ENCODE results near the gene EIF2B2. TPM values are rescaled to one million over a fixed set of nuclear protein-coding genes. Genes with fewer than 3 reads are reported as not detected.
A peak's percentile ranks its signal among the peaks of the same experiment; 100 is the strongest.

The EIF2B2 gene
- total and polyA plus RNA-seq, 4 donors: 23.2 to 56.8 (median 47.1) TPM

DNA sequence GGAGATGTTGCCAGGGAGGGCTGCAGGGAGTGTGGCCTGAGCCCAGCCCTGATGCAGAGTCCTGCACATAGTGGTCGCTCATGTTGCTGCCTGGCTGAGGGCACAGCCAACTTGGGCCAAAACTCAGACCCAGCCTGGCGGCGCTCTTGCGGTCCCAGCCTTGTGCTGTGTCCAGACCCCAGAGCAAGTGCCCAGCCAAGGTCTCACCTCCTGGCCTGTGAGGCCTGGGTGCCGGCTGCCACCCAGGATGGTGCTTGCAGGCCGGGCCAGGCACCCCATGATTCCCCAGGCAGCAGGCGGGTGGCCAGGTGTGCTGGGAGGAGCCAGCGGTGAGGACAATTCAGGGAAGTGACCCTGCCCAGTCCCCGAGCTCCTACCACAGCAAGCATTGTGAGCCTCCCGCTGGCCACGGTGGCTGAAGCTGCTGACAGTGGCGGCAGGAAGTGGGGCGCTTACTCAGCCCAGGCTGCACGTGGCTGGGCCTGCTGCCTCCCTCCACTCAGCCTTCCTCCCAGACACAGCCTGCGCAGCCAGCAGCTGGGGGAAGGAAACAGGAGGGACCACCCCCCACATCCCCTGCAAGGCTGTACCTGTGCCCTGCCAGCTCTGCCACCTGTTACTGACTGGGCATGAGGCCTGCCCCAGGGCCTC lies 29.6 kb upstream of the EIF2B2 start:
- Histone ChIP-seq H3K27me3 (ENCODE audit: control insufficient read depth, insufficient read depth, low read length) (no peaks in the 10 kb centered on the region), H3K27ac (ENCODE audit: low read depth, low read length) (no peak overlapping the region), H3K4me3 (ENCODE audit: low read depth, low read length) (no peak overlapping the region), H3K4me1 (ENCODE audit: control insufficient read depth, insufficient read depth, low read length) (peaks cover 22% of the 10 kb centered on the region), H3K36me3 (ENCODE audit: control insufficient read depth, insufficient read depth, low read length) (peaks cover 3% of the 10 kb centered on the region), H3K9me3 (ENCODE audit: control insufficient read depth, insufficient read depth, low read length) (no peaks in the 10 kb centered on the region)
- 81% methylated on average over 14 of the region's 15 CpGs for WGBS (ENCODE audit: insufficient coverage)
- no peak for DNase-seq (ENCODE audit: low read depth in 4 of 6, low spot score in 6 of 6)

DNA sequence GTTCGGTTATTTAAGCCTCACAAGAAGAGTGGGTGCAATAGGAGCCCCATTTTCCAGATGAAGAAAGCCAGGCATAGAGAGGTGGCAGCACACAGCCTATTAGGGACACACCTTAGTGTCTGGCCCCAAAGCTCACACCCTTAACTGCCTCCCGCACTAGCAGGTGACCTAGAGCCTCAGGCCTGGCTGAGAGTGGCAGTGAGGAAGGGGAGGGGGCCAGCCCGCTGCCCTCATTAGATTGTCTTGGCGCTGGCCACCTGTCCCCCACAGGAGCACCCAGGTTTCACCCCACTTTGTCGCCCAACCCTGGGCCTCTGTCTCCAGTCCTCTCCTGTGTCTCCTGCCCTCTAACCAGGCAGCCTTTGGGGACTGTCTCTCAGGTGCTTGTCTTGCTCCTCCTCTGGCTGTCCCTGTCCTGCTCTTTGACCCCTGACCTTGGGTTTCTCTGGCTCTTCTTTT lies 28.8 kb upstream of the EIF2B2 start:
- no peak overlapping the region for H3K27ac ChIP-seq (ENCODE audit: low read depth, low read length)
- DNase-seq (ENCODE audit: low read depth in 4 of 6, low spot score in 6 of 6): no peak
- no peak overlapping the region for H3K4me3 ChIP-seq (ENCODE audit: low read depth, low read length)
- no peaks in the 10 kb centered on the region for H3K27me3 ChIP-seq (ENCODE audit: control insufficient read depth, insufficient read depth, low read length)
- peaks cover 3% of the 10 kb centered on the region for H3K36me3 ChIP-seq (ENCODE audit: control insufficient read depth, insufficient read depth, low read length)
- H3K9me3 ChIP-seq (ENCODE audit: control insufficient read depth, insufficient read depth, low read length): no peaks in the 10 kb centered on the region
- 89% methylated on average over 3 of the region's 5 CpGs for WGBS (ENCODE audit: insufficient coverage)
- peaks cover 28% of the 10 kb centered on the region for H3K4me1 ChIP-seq (ENCODE audit: control insufficient read depth, insufficient read depth, low read length)

DNA sequence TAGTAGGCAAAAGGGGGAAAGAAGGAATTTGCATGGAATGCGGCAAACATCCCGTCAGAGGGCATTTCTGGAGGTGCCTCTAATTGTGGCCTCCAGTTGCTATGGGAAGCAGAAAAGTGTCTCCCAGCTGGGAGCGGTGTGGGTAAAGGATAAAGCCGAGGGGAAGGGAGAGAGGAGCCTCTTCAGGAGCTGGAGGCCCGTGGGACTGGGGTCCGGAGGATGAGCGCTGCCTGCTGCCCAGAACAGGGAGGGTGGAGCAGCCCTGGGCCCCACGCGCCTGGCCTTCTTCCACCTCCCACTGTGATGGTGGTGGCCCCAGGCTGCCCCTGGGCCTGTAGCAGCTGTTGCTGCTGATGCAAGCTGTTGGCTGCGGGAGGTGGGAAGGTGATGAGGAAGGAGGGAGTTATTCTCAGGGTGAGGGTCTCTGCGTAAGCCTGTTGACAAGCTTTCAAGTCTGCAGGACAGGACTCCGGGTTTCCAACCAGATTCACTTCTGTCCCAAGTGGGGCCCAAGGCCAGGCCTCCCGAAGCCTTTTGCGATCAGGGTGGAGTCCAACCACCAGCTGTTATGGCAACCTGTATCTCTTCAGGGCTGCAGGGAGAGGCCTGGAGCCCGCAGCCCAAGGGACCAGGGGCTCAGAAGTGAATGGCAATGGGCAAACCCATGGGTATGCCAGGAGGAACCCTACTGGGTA lies 28.2 kb upstream of the EIF2B2 start:
- Histone ChIP-seq H3K4me3 (ENCODE audit: low read depth, low read length) (no peak overlapping the region), H3K27me3 (ENCODE audit: control insufficient read depth, insufficient read depth, low read length) (no peaks in the 10 kb centered on the region), H3K9me3 (ENCODE audit: control insufficient read depth, insufficient read depth, low read length) (no peaks in the 10 kb centered on the region), H3K27ac (ENCODE audit: low read depth, low read length) (no peak overlapping the region), H3K36me3 (ENCODE audit: control insufficient read depth, insufficient read depth, low read length) (peaks cover 3% of the 10 kb centered on the region), H3K4me1 (ENCODE audit: control insufficient read depth, insufficient read depth, low read length) (peaks cover 33% of the 10 kb centered on the region)
- DNase-seq (ENCODE audit: low read depth in 4 of 6, low spot score in 6 of 6): no peak
- 54% methylated on average over 15 of the region's 15 CpGs for WGBS (ENCODE audit: insufficient coverage)

DNA sequence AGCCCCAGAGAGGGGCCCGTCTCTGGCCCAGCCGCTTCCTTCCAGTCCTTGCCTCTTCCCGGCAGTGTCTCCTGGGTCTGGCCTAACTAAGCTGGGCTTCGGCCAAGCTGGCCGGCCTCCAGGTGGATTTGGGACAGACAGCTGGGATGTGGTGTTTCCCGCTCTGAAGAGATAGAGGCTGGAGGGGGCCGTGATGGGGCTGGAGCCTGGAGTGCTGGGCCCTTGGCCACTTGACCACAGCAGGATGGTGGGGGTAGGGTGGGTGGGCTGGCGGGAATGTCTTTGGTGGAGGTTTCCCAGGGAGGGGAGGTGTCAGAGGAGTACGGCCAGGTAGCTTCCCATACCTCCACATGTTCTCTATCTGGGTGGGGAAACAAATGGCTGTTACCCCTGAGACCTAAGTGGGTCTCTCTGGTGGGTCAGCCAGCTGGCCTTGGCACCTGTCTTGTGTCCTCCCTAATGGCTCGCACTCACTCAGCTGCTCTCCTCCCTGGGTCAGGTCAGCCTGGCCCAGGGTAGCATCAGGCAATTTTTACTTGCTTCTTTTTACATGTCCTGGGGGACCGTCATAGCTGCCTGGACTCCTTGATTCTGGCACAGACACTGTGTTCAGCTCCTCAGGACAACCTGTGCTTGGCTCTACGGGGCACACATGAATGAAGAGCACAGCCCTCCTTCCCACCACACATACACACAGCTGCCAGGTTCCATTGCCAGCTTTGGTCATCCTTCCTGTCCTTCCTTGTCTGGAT lies 27.5 kb upstream of the EIF2B2 start:
- no peaks in the 10 kb centered on the region for H3K27me3 ChIP-seq (ENCODE audit: control insufficient read depth, insufficient read depth, low read length)
- DNase-seq (ENCODE audit: low read depth in 4 of 6, low spot score in 6 of 6): peak in 1 of 6 donors; percentile 43
- H3K36me3 ChIP-seq (ENCODE audit: control insufficient read depth, insufficient read depth, low read length): peaks cover 3% of the 10 kb centered on the region
- peaks cover 40% of the 10 kb centered on the region for H3K4me1 ChIP-seq (ENCODE audit: control insufficient read depth, insufficient read depth, low read length)
- no peak overlapping the region for H3K4me3 ChIP-seq (ENCODE audit: low read depth, low read length)
- no peak overlapping the region for H3K27ac ChIP-seq (ENCODE audit: low read depth, low read length)
- 72% methylated on average over 10 of the region's 12 CpGs for WGBS (ENCODE audit: insufficient coverage)
- no peaks in the 10 kb centered on the region for H3K9me3 ChIP-seq (ENCODE audit: control insufficient read depth, insufficient read depth, low read length)

DNA sequence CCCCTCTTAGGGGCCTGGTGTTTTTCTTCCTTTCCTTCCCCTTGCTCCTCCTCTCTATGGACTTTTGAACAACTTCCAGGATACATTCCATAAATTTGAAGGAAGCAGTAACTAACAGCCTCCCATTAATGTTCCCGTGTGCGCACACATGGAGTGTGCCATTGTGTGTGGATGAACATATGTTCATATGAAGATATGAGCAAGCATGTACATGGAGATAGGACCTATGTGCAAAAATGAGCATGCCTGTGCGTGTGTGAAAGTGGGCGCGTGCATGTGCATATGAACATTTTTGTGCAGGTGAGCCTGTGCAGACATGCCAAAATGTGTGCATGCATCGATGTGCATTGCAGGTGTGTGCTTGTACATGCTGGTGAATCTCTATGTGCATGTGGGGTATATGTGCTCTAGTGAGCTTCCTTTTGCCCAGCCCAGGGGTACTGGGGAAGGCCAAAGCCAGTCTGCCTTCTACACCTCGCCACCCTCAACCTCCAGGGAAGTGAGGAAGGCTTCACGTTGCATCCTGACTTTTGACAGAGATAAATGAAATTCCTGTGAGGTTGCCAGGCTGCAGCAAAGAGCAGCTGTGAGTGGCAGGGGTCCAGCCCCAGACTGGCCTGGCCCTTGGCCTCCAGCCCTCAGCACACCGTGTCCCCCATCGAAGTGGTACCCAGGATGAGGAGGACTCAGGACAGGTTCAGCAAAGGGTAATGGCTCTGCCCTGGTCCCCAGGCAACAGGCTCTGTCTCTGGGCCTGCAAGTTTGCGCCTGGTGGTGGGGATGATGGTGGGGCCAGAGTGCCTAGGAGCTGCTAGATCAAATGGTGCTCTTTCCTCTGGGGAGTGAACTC lies 26.2 kb upstream of the EIF2B2 start:
- WGBS (ENCODE audit: insufficient coverage): 83% methylated on average over 10 of the region's 11 CpGs
- H3K27me3 ChIP-seq (ENCODE audit: control insufficient read depth, insufficient read depth, low read length): no peaks in the 10 kb centered on the region
- peaks cover 53% of the 10 kb centered on the region for H3K4me1 ChIP-seq (ENCODE audit: control insufficient read depth, insufficient read depth, low read length)
- H3K36me3 ChIP-seq (ENCODE audit: control insufficient read depth, insufficient read depth, low read length): peaks cover 3% of the 10 kb centered on the region
- no peak overlapping the region for H3K27ac ChIP-seq (ENCODE audit: low read depth, low read length)
- no peak overlapping the region for H3K4me3 ChIP-seq (ENCODE audit: low read depth, low read length)
- DNase-seq (ENCODE audit: low read depth in 4 of 6, low spot score in 6 of 6): no peak
- H3K9me3 ChIP-seq (ENCODE audit: control insufficient read depth, insufficient read depth, low read length): no peaks in the 10 kb centered on the region

DNA sequence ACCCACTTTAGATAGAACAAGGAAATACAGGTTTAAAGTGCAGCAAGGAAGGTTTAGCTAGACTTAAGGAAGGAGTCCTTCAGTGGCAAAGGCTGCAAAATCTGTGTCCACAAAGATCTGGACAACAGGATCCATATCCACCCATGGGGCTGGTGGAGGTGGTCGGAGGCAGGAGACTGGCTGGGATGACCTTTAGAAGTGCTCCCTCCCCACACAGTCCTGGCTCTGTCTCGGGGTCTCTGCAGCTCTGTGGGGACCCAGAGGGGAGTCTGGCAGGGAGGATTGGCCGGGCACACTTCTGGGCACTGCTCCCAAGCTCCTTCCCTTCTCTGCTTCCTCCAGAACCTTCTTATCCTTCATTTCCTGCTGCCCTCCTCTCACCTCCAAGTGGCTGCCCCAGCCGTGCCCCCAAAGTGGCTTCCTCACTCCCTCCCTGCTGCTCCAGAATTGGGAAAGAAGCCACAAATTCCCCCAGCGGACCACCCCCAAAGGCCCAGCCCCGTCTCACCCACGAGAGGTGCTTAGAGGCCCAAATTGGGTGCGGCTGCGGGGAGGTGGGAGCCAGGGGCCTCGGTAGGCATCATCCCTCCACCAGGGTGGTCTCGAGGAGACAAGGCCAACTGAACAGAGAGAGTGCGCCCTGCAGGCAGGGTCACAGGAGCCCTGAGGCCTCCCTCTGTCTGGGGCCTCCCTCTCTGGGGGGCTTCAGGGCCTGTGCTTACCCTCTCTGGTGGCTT lies 25.4 kb upstream of the EIF2B2 start:
- no peaks in the 10 kb centered on the region for H3K27me3 ChIP-seq (ENCODE audit: control insufficient read depth, insufficient read depth, low read length)
- DNase-seq (ENCODE audit: low read depth in 4 of 6, low spot score in 6 of 6): no peak
- no peak overlapping the region for H3K27ac ChIP-seq (ENCODE audit: low read depth, low read length)
- no peaks in the 10 kb centered on the region for H3K9me3 ChIP-seq (ENCODE audit: control insufficient read depth, insufficient read depth, low read length)
- peaks cover 3% of the 10 kb centered on the region for H3K36me3 ChIP-seq (ENCODE audit: control insufficient read depth, insufficient read depth, low read length)
- no peak overlapping the region for H3K4me3 ChIP-seq (ENCODE audit: low read depth, low read length)
- peaks cover 57% of the 10 kb centered on the region for H3K4me1 ChIP-seq (ENCODE audit: control insufficient read depth, insufficient read depth, low read length)
- 84% methylated on average over 11 of the region's 12 CpGs for WGBS (ENCODE audit: insufficient coverage)

DNA sequence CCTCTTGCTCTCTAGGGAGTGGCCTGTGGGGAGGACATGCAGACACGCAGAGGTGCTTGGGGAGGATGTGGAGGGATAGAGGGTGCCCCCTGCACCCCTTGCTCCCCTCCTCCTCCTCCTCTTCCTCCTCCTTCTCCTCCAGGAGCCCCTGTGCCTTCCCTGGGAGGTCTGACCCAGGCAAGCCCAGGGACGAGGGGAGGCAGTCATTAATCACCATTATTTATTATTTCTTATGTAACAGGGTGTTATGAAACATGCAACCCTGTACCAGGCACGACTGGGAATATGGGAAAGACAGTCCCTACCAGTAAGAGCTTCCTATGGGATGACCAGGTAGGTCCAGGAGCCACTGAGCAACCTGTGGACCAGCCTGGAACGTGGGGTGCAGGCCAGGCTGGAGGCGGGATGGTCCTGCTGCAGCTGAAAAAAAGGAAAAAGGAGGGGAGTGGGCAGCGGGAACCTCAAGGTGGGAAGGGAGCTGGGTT lies 24.8 kb upstream of the EIF2B2 start:
- Histone ChIP-seq H3K4me1 (ENCODE audit: control insufficient read depth, insufficient read depth, low read length) (peaks cover 57% of the 10 kb centered on the region), H3K4me3 (ENCODE audit: low read depth, low read length) (no peak overlapping the region), H3K27me3 (ENCODE audit: control insufficient read depth, insufficient read depth, low read length) (no peaks in the 10 kb centered on the region), H3K9me3 (ENCODE audit: control insufficient read depth, insufficient read depth, low read length) (no peaks in the 10 kb centered on the region), H3K27ac (ENCODE audit: low read depth, low read length) (no peak overlapping the region), H3K36me3 (ENCODE audit: control insufficient read depth, insufficient read depth, low read length) (peaks cover 3% of the 10 kb centered on the region)
- no peak for DNase-seq (ENCODE audit: low read depth in 4 of 6, low spot score in 6 of 6)
- 77% methylated on average over 3 of the region's 6 CpGs for WGBS (ENCODE audit: insufficient coverage)

DNA sequence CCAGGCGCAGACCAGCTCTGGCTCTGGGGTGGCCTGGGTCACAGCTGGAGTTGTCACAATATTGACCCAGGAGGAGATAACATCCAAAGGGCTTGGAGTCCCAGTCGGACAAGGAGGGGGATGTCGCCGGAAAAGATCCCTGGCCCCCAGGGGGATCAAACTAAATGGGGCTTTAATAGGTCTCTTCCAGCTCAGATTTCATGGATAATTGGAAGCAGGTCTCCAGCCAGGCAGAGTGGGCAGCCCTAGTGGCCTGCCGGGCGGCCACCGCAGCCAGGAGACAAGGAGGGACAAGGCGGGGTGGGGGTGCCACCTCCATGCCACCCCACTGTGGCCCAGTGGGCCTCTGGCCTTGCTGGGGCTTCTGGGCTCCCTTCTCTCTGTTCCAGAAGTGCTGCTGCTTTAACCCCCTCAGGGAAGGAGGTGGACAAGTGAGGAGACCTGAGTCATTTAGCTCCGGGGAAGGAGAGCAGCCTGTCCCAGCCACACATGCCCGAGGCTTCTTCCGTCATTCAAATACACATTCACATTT lies 24.2 kb upstream of the EIF2B2 start:
- Histone ChIP-seq H3K27ac (ENCODE audit: low read depth, low read length) (no peak overlapping the region), H3K4me1 (ENCODE audit: control insufficient read depth, insufficient read depth, low read length) (peaks cover 57% of the 10 kb centered on the region), H3K9me3 (ENCODE audit: control insufficient read depth, insufficient read depth, low read length) (no peaks in the 10 kb centered on the region), H3K27me3 (ENCODE audit: control insufficient read depth, insufficient read depth, low read length) (no peaks in the 10 kb centered on the region), H3K36me3 (ENCODE audit: control insufficient read depth, insufficient read depth, low read length) (peaks cover 3% of the 10 kb centered on the region), H3K4me3 (ENCODE audit: low read depth, low read length) (no peak overlapping the region)
- WGBS (ENCODE audit: insufficient coverage): 61% methylated on average over 8 of the region's 11 CpGs
- DNase-seq (ENCODE audit: low read depth in 4 of 6, low spot score in 6 of 6): no peak
